ENCODE results near the gene RGS8. TPM values are rescaled to one million over a fixed set of nuclear protein-coding genes. Genes with fewer than 3 reads are reported as not detected.

RGS8 gene
- total RNA-seq, 1 experiment from 2014 or later = not detected

DNA sequence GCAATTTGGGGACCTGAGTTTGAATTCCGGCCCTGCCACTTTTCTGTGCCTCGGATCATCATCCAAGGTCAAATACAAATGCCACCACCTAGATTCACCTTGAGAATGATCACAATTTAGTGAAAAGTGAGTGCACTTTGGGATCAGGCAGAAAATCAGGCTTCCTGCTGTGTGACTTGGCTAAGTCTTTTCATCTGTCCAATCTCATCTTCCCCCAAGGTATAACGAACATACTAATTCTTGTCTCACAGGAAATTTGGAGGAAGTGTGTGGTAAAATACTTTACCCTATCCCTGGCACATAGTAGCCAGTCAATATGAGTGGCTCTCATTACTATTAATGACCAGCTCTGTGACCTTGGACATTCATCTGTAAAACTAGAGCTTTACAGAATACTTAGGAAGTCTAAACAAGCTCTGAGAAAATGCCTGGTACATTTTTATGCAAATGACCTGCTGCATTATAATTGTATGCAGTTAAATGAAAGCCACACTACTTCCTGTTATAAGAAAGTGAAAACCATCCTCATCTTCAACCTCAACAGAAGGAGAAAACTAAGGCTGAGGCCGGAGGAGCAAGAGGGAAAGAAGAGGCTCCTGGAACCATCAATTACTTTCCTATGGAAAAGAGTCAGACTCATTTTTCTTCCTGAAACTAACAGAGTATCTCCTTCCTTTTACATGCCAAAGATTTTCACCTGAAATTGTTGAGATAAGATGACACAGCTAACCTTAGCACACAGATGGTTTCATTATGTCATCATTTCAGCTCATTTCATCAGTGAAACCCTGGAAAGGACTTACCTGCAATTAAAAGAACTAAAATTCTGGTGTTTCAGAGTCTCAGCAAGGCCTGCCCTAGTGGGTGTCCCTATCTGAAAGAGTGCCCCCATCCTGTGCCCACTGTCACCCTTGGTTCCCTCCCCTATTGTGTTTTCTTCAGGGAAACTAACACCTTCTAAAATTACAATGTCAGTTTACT lies 32.6 kb upstream of the RGS8 start:
- TF ChIP-seq, protein P1, sequence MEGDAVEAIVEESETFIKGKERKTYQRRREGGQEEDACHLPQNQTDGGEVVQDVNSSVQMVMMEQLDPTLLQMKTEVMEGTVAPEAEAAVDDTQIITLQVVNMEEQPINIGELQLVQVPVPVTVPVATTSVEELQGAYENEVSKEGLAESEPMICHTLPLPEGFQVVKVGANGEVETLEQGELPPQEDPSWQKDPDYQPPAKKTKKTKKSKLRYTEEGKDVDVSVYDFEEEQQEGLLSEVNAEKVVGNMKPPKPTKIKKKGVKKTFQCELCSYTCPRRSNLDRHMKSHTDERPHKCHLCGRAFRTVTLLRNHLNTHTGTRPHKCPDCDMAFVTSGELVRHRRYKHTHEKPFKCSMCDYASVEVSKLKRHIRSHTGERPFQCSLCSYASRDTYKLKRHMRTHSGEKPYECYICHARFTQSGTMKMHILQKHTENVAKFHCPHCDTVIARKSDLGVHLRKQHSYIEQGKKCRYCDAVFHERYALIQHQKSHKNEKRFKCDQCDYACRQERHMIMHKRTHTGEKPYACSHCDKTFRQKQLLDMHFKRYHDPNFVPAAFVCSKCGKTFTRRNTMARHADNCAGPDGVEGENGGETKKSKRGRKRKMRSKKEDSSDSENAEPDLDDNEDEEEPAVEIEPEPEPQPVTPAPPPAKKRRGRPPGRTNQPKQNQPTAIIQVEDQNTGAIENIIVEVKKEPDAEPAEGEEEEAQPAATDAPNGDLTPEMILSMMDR (IDR thresholded peaks at IDR 0.05) = no peak
- TF ChIP-seq TCF7L2 (IDR thresholded peaks at IDR 0.05; ENCODE audit: low read depth, low read length) = no peak
- no peak for TF ChIP-seq POLR2AphosphoS5 (IDR thresholded peaks at IDR 0.05; ENCODE audit: low read depth, low read length)
- TF ChIP-seq SIN3A (IDR thresholded peaks at IDR 0.05; ENCODE audit: borderline replicate concordance, insufficient read depth, low read depth, low read length) = no peak
- TF ChIP-seq, protein P2, sequence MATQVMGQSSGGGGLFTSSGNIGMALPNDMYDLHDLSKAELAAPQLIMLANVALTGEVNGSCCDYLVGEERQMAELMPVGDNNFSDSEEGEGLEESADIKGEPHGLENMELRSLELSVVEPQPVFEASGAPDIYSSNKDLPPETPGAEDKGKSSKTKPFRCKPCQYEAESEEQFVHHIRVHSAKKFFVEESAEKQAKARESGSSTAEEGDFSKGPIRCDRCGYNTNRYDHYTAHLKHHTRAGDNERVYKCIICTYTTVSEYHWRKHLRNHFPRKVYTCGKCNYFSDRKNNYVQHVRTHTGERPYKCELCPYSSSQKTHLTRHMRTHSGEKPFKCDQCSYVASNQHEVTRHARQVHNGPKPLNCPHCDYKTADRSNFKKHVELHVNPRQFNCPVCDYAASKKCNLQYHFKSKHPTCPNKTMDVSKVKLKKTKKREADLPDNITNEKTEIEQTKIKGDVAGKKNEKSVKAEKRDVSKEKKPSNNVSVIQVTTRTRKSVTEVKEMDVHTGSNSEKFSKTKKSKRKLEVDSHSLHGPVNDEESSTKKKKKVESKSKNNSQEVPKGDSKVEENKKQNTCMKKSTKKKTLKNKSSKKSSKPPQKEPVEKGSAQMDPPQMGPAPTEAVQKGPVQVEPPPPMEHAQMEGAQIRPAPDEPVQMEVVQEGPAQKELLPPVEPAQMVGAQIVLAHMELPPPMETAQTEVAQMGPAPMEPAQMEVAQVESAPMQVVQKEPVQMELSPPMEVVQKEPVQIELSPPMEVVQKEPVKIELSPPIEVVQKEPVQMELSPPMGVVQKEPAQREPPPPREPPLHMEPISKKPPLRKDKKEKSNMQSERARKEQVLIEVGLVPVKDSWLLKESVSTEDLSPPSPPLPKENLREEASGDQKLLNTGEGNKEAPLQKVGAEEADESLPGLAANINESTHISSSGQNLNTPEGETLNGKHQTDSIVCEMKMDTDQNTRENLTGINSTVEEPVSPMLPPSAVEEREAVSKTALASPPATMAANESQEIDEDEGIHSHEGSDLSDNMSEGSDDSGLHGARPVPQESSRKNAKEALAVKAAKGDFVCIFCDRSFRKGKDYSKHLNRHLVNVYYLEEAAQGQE (IDR thresholded peaks at IDR 0.05; ENCODE audit: insufficient read depth in 1 of 2, low read depth in 2 of 2, low read length in 1 of 2) = no peak
- H3K27me3 ChIP-seq (ENCODE audit: control insufficient read depth, insufficient read depth, low read length) = no peaks in the 10 kb centered on the region; the same call in 1 of the 2 replicates
- ChIA-PET POLR2A (no interaction called here), CTCF (no interaction called here)
- no peak overlapping the region for H3K4me3 ChIP-seq (ENCODE audit: low read depth in 2 of 2, low read length in 2 of 2)
- H3K9me3 ChIP-seq (ENCODE audit: control insufficient read depth, insufficient read depth, low read depth, low read length) = no peaks in the 10 kb centered on the region
- H3K36me3 ChIP-seq (ENCODE audit: control insufficient read depth, insufficient read depth, low read length) = no peaks in the 10 kb centered on the region
- ATAC-seq (no peak), DNase-seq (ENCODE audit: low read depth, low spot score) (no peak)
- H3K4me1 ChIP-seq (ENCODE audit: control insufficient read depth, insufficient read depth, low read length) = no peaks in the 10 kb centered on the region
- intact Hi-C loops (cut with micrococcal nuclease; ENCODE audit: unreplicated experiment) (no loop called here), in situ Hi-C loops (cut with HindIII; ENCODE audit: low pct_unique_long_range_greater_than_20kb, low sequenced_read_pairs) (no loop called here)
- no TSS peak for BruUV-seq (replicated peaks)
- no peak overlapping the region for H3K27ac ChIP-seq (ENCODE audit: low read length)

DNA sequence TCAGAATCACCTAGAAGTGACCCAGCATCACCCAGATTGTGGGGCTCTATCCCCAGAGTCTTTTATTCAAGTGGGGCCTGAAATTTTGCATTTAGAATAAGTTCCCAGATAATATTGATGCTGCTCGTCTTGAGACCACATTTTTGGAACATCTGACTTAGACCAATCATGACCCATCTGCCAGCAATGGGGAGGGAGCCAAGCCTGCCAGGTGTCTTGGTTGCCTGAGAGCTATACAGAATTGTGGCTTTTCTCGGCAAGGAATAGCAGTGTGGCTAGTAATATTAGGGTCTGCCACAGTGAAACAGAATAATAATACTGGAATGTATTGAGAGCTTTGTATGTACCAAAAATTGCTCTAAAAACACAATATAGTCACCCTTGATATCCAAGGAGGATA lies 31.1 kb upstream of the RGS8 start:
- Histone ChIP-seq H3K4me3 (ENCODE audit: low read depth in 2 of 2, low read length in 2 of 2) (no peak overlapping the region), H3K9me3 (ENCODE audit: control insufficient read depth, insufficient read depth, low read depth, low read length) (no peaks in the 10 kb centered on the region), H3K27ac (ENCODE audit: low read length) (no peak overlapping the region), H3K36me3 (ENCODE audit: control insufficient read depth, insufficient read depth, low read length) (no peaks in the 10 kb centered on the region), H3K27me3 (ENCODE audit: control insufficient read depth, insufficient read depth, low read length) (no peaks in the 10 kb centered on the region; the same call in 1 of the 2 replicates), H3K4me1 (ENCODE audit: control insufficient read depth, insufficient read depth, low read length) (no peaks in the 10 kb centered on the region)
- no peak for ATAC-seq
- intact Hi-C loops (cut with micrococcal nuclease; ENCODE audit: unreplicated experiment) = no loop called here
- no TSS peak for BruUV-seq (replicated peaks)
- DNase-seq (ENCODE audit: low read depth, low spot score) = no peak
- in situ Hi-C loops (cut with HindIII; ENCODE audit: low pct_unique_long_range_greater_than_20kb, low sequenced_read_pairs) = no loop called here
- POLR2A ChIA-PET = no interaction called here
- TF ChIP-seq, protein P1 (IDR thresholded peaks at IDR 0.05) = no peak
- TF ChIP-seq SIN3A (IDR thresholded peaks at IDR 0.05; ENCODE audit: borderline replicate concordance, insufficient read depth, low read depth, low read length) (no peak), POLR2AphosphoS5 (IDR thresholded peaks at IDR 0.05; ENCODE audit: low read depth, low read length) (no peak), TCF7L2 (IDR thresholded peaks at IDR 0.05; ENCODE audit: low read depth, low read length) (no peak)
- TF ChIP-seq, protein P2 (IDR thresholded peaks at IDR 0.05; ENCODE audit: insufficient read depth in 1 of 2, low read depth in 2 of 2, low read length in 1 of 2) = no peak
- CTCF ChIA-PET = no interaction called here
